Measurements from ENCODE around the gene MCEMP1.

- TF ChIP-seq POLR2A (IDR thresholded peaks at IDR 0.05; ENCODE audit: low read length) = no peak
- no peak for TF ChIP-seq GATA1 (IDR thresholded peaks at IDR 0.05; ENCODE audit: low read depth, low read length)
Observed at GRCh38 chr19:7716762-7717161, 39.9 kb downstream of the MCEMP1 start.

Data from erythroblast (primary cell).